ENCODE results near the gene PNMT. TPM values are rescaled to one million over a fixed set of nuclear protein-coding genes. Genes with fewer than 3 reads are reported as not detected.

PNMT gene
- total and polyA plus RNA-seq, 2 experiments from 2014 or later: 1.9 to 2.5 TPM

- TF ChIP-seq POLR2AphosphoS5 (IDR thresholded peaks at IDR 0.05; ENCODE audit: low read depth) (peak; percentile 38), CTCF (conservative IDR thresholded peaks at IDR 0.05; ENCODE audit: low read depth in 2 of 2) (peak; percentile 78 to 98), EZH2phosphoT487 (IDR thresholded peaks at IDR 0.05; ENCODE audit: unreplicated experiment) (no peak), JUNB (IDR thresholded peaks at IDR 0.05; ENCODE audit: unreplicated experiment) (no peak), ZNF331 (CRISPR knock-in tag; IDR thresholded peaks at IDR 0.05; ENCODE audit: low read depth) (no peak)
- ATAC-seq (peak; percentile 55), DNase-seq (ENCODE audit: low spot score) (peak; percentile 89)
- Histone ChIP-seq H3F3A (replicated peaks; ENCODE audit: low read depth) (no peaks in the 10 kb centered on the region), H2AFZ (no peak overlapping the region), H3K4me1 (ENCODE audit: insufficient read depth) (peaks cover 9% of the 10 kb centered on the region), H3K79me2 (replicated peaks; ENCODE audit: insufficient read depth) (no peaks in the 10 kb centered on the region), H3K27me3 (ENCODE audit: insufficient read depth) (peaks cover 28% of the 10 kb centered on the region), H3K36me3 (ENCODE audit: insufficient read depth) (no peaks in the 10 kb centered on the region), H3K4me2 (no peak overlapping the region), H4K20me1 (replicated peaks; ENCODE audit: insufficient read depth) (no peaks in the 10 kb centered on the region), H3K9me2 (ENCODE audit: insufficient read depth) (no peaks in the 10 kb centered on the region), H3K27ac (ENCODE audit: low read depth) (no peak overlapping the region), H3K4me3 (no peak overlapping the region)
- H3K4me3 Mint-ChIP-seq: no peak overlapping the region
- H3K9me3 Mint-ChIP-seq: no peaks in the 10 kb centered on the region
- no peak overlapping the region for H3K27ac Mint-ChIP-seq
- H3K36me3 Mint-ChIP-seq (ENCODE audit: low read depth): no peaks in the 10 kb centered on the region; the same call in 2 of the 3 replicates
- peaks cover 33% of the 10 kb centered on the region for H3K27me3 Mint-ChIP-seq (ENCODE audit: insufficient read depth, low read depth, poor library complexity)
- H3K4me1 Mint-ChIP-seq: peaks cover 20% of the 10 kb centered on the region
Observed at GRCh38 chr17:39671651-39672521, 3.6 kb downstream of the PNMT start.

- Mint-ChIP-seq H3K4me3 (no peak overlapping the region), H3K27ac (no peak overlapping the region), H3K27me3 (ENCODE audit: insufficient read depth, low read depth, poor library complexity) (peaks cover 31% of the 10 kb centered on the region), H3K4me1 (peaks cover 25% of the 10 kb centered on the region), H3K36me3 (ENCODE audit: low read depth) (peaks cover 4% of the 10 kb centered on the region; the same call in 1 of the 3 replicates), H3K9me3 (no peaks in the 10 kb centered on the region)
- Histone ChIP-seq H3K4me3 (no peak overlapping the region), H3K4me2 (no peak overlapping the region), H3K4me1 (ENCODE audit: insufficient read depth) (peaks cover 4% of the 10 kb centered on the region), H3F3A (replicated peaks; ENCODE audit: low read depth) (no peaks in the 10 kb centered on the region), H4K20me1 (replicated peaks; ENCODE audit: insufficient read depth) (no peaks in the 10 kb centered on the region), H2AFZ (no peak overlapping the region), H3K27me3 (ENCODE audit: insufficient read depth) (peaks cover 20% of the 10 kb centered on the region), H3K79me2 (replicated peaks; ENCODE audit: insufficient read depth) (no peaks in the 10 kb centered on the region), H3K9me2 (ENCODE audit: insufficient read depth) (no peaks in the 10 kb centered on the region), H3K36me3 (ENCODE audit: insufficient read depth) (no peaks in the 10 kb centered on the region), H3K27ac (ENCODE audit: low read depth) (no peak overlapping the region)
- ATAC-seq (no peak), DNase-seq (ENCODE audit: low spot score) (no peak)
- TF ChIP-seq CTCF (conservative IDR thresholded peaks at IDR 0.05; ENCODE audit: low read depth in 2 of 2) (peak in 1 of 2 experiments; percentile 20; a peak in 1 of 4 replicates), JUNB (IDR thresholded peaks at IDR 0.05; ENCODE audit: unreplicated experiment) (no peak), ETS1 (IDR thresholded peaks at IDR 0.05) (no peak)
Observed at GRCh38 chr17:39672522-39673334, 4.5 kb downstream of the PNMT start.
